GM23338 (cell line): Measurements from ENCODE around the gene LMOD1. TPM values are rescaled to one million over a fixed set of nuclear protein-coding genes. Genes with fewer than 3 reads are reported as not detected.
A peak's percentile ranks its signal among the peaks of the same experiment; 100 is the strongest.

Source experiments
- ATAC-seq: fragments of 200-7000 bp; cut with Tn5 transposase; 3 replicates; pipeline ENCODE4 v1.9.1; 2020
- DNase-seq: peaks from one replicate; pipeline ENCODE4 v3.0.0-alpha.2; 2015; ENCODE audit warnings: low spot score
- H2AFZ ChIP-seq: fragments of 200-600 bp; sonication (generic); 2 replicates; pipeline ENCODE4 v1.8.0; 2016; ENCODE audit warnings: antibody characterized with exemption, mild to moderate bottlenecking, moderate library complexity
- H3F3A ChIP-seq: fragments of 200-600 bp; sonication (generic); replicated peaks from 2 replicates; pipeline ENCODE4 v1.8.0; 2017; ENCODE audit warnings: antibody characterized with exemption, mixed run types, low read depth
- H3K27ac ChIP-seq: fragments of 200-600 bp; sonication (generic); 2 replicates; pipeline ENCODE4 v1.6.1; 2016; ENCODE audit warnings: low read depth
- H3K27me3 ChIP-seq: fragments of 200-600 bp; sonication (generic); 2 replicates; pipeline ENCODE4 v1.8.0; 2016; ENCODE audit warnings: mild to moderate bottlenecking, mixed run types, moderate library complexity; ENCODE audit not compliant: insufficient read depth
- H3K36me3 ChIP-seq: fragments of 200-600 bp; sonication (generic); 2 replicates; pipeline ENCODE4 v1.8.0; 2016; ENCODE audit warnings: mild to moderate bottlenecking; ENCODE audit not compliant: insufficient read depth
- H3K4me1 ChIP-seq: fragments of 200-600 bp; sonication (generic); 2 replicates; pipeline ENCODE4 v1.8.0; 2016; ENCODE audit warnings: mild to moderate bottlenecking, moderate library complexity; ENCODE audit not compliant: insufficient read depth
- H3K4me2 ChIP-seq: fragments of 200-600 bp; sonication (generic); 2 replicates; pipeline ENCODE4 v1.7.1; 2017; ENCODE audit warnings: mixed run types
- H3K4me3 ChIP-seq: fragments of 200-600 bp; sonication (generic); 2 replicates; pipeline ENCODE4 v1.6.1; 2016; ENCODE audit warnings: mixed run types
- H3K79me2 ChIP-seq: fragments of 200-600 bp; sonication (generic); replicated peaks from 2 replicates; pipeline ENCODE4 v1.8.0; 2017; ENCODE audit warnings: mild to moderate bottlenecking; ENCODE audit not compliant: insufficient read depth
- H3K9me2 ChIP-seq: fragments of 200-600 bp; sonication (generic); 2 replicates; pipeline ENCODE4 v1.8.0; 2017; ENCODE audit not compliant: insufficient read depth
- H4K20me1 ChIP-seq: fragments of 200-600 bp; sonication (generic); replicated peaks from 2 replicates; pipeline ENCODE4 v1.8.0; 2017; ENCODE audit warnings: mild to moderate bottlenecking; ENCODE audit not compliant: insufficient read depth
- H3K27ac Mint-ChIP-seq: 2 replicates; pipeline ENCODE4 v1.8.0; 2020; ENCODE audit warnings: inconsistent platforms, mild to moderate bottlenecking, moderate library complexity, mixed read lengths
- H3K27me3 Mint-ChIP-seq: 3 replicates; pipeline ENCODE4 v1.8.0; 2022; ENCODE audit warnings: low read depth, mild to moderate bottlenecking, moderate library complexity, mixed read lengths, inconsistent platforms; ENCODE audit not compliant: insufficient read depth, poor library complexity
- H3K36me3 Mint-ChIP-seq: 3 replicates; pipeline ENCODE4 v1.8.0; 2021; ENCODE audit warnings: low read depth, mild to moderate bottlenecking, inconsistent platforms, moderate library complexity, mixed read lengths
- H3K4me1 Mint-ChIP-seq: 3 replicates; pipeline ENCODE4 v1.8.0; 2020; ENCODE audit warnings: mild to moderate bottlenecking, inconsistent platforms, mixed read lengths
- H3K4me3 Mint-ChIP-seq: 3 replicates; pipeline ENCODE4 v1.8.0; 2021; ENCODE audit warnings: moderate library complexity, mild to moderate bottlenecking, inconsistent platforms, mixed read lengths
- H3K9me3 Mint-ChIP-seq: 3 replicates; pipeline ENCODE4 v1.8.0; 2020; ENCODE audit warnings: moderate library complexity, mild to moderate bottlenecking, inconsistent platforms, mixed read lengths
- CREB1 ChIP-seq: fragments of 250-450 bp; sonication (Bioruptor Pico); IDR thresholded peaks from 2 replicates; pipeline ENCODE4 v1.5.0; 2020; ENCODE audit warnings: low read depth, mild to moderate bottlenecking, moderate library complexity
- ETS1 ChIP-seq: IDR thresholded peaks from 2 replicates; pipeline ENCODE4 v1.6.1; 2016; ENCODE audit warnings: antibody characterized with exemption
- POLR2AphosphoS5 ChIP-seq: IDR thresholded peaks from 2 replicates; pipeline ENCODE4 v1.6.1; 2016; ENCODE audit warnings: antibody characterized with exemption, low read depth
- ZNF462 ChIP-seq: fragments of 250-450 bp; sonication (Bioruptor Pico); IDR thresholded peaks from 2 replicates; pipeline ENCODE4 v1.5.0; 2020; ENCODE audit warnings: mild to moderate bottlenecking, moderate library complexity
- polyA plus RNA-seq: library from polyadenylated mRNA; unstranded; fragments of >200 nt; fragmentation: Nextera tagmentation; extraction: Ambion mirVana; gene quantifications from 2 replicates; pipeline ENCODE4 v1.2.1, GENCODE V29; 2016
- total RNA-seq: library from RNA; depleted of rRNA; stranded (reverse); fragments of >200 nt; shearing (Covaris generic); gene quantifications from 2 replicates; pipeline ENCODE4 v1.2.3, GENCODE V29; 2014

The LMOD1 gene
- total and polyA plus RNA-seq, 2 experiments from 2014 or later, result 0.74 to 1.7 TPM

- TF ChIP-seq ZNF462, result no peak
- no peak for TF ChIP-seq CREB1 (CRISPR knock-in tag)
These were observed 61.9 kb downstream of the LMOD1 start (continued) for GRCh38 chr1:201884425-201884824.

- Mint-ChIP-seq H3K4me3 (no peak overlapping the region), H3K27ac (peak overlapping the region; percentile 78; the same call in 1 of the 2 replicates), H3K9me3 (no peaks in the 10 kb centered on the region; the same call in 2 of the 3 replicates), H3K4me1 (peaks cover 34% of the 10 kb centered on the region), H3K36me3 (no peaks in the 10 kb centered on the region), H3K27me3 (peaks cover 12% of the 10 kb centered on the region)
- H3K79me2 ChIP-seq, result no peaks in the 10 kb centered on the region
- DNase-seq (no peak), ATAC-seq (no peak)
- H3K36me3 ChIP-seq, result no peaks in the 10 kb centered on the region
- H3K27me3 ChIP-seq, result peaks cover 11% of the 10 kb centered on the region
- no peaks in the 10 kb centered on the region for H4K20me1 ChIP-seq
- H3K4me3 ChIP-seq, result no peak overlapping the region
- TF ChIP-seq POLR2AphosphoS5 (no peak), ETS1 (no peak)
- H3K9me2 ChIP-seq, result no peaks in the 10 kb centered on the region
- no peak overlapping the region for H2AFZ ChIP-seq
- H3F3A ChIP-seq, result 0 out of 2 replicates have a peak, but pooled peaks cover 8% of the 10 kb centered on the region
- H3K4me1 ChIP-seq, result peaks cover 10% of the 10 kb centered on the region
- H3K27ac ChIP-seq, result no peak overlapping the region
- H3K4me2 ChIP-seq, result no peak overlapping the region
These were observed 62.6 kb downstream of the LMOD1 start for GRCh38 chr1:201883786-201884185.
